Measurements from ENCODE around the gene XPNPEP2. TPM values are rescaled to one million over a fixed set of nuclear protein-coding genes. Genes with fewer than 3 reads are reported as not detected.

The XPNPEP2 gene
- total RNA-seq, 6 experiments from 2014 or later: 2.9 to 30.7 (median 16.5) TPM

DNA sequence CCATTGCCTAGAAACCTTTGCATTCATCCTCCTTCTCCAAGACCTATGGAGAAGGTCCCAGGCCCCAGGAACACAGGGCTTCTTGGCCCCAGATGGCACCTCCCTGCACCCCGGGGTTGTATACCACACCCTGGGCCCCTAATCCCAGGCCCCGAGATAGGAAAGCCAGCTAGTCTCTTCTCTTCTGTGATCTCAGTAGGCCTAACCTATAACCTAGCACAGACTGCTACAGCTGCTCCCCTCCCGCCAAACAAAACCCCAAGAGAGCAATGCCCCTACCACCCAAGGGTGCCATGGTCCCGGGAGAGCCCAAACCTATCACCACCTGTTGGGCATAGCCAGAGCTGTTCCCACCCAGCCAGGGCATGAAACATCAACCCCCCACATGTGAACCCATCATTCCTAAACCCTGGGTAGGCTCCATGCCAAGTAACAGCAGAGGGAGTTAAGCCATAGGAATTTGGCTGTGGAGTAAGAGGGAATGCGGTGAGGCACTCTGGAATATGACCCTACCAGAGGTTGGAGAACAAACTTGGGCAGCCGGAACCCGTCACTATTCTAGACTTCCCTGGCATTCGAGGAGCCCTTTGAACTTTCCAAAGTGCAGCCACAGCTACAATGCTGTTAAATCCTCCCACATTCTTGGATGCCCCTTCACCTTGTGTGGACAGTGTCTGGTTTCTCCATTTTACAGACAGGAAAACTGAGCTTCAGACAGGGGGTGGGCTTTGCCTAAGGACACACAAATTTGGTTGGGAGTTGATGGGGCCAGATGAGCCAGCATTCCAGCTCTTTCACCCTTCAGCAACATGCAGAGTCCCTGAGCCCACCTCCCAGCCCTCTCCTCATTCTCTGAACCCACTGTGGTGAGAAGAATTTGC is 30.0 kb downstream of the XPNPEP2 start:
- ATAC-seq (peak in 1 of 4 donors; percentile 17), DNase-seq (peak in 1 of 3 donors; percentile 20)
- no peaks in the 10 kb centered on the region for H3K27me3 ChIP-seq
- H3K9me3 ChIP-seq: no peaks in the 10 kb centered on the region
- H3K4me3 ChIP-seq: no peak overlapping the region
- no peak for TF ChIP-seq POLR2A (IDR thresholded peaks at IDR 0.05)
- TF ChIP-seq, protein P1, sequence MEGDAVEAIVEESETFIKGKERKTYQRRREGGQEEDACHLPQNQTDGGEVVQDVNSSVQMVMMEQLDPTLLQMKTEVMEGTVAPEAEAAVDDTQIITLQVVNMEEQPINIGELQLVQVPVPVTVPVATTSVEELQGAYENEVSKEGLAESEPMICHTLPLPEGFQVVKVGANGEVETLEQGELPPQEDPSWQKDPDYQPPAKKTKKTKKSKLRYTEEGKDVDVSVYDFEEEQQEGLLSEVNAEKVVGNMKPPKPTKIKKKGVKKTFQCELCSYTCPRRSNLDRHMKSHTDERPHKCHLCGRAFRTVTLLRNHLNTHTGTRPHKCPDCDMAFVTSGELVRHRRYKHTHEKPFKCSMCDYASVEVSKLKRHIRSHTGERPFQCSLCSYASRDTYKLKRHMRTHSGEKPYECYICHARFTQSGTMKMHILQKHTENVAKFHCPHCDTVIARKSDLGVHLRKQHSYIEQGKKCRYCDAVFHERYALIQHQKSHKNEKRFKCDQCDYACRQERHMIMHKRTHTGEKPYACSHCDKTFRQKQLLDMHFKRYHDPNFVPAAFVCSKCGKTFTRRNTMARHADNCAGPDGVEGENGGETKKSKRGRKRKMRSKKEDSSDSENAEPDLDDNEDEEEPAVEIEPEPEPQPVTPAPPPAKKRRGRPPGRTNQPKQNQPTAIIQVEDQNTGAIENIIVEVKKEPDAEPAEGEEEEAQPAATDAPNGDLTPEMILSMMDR (IDR thresholded peaks at IDR 0.05): no peak
- 53% methylated on average over 4 of the region's 8 CpGs for WGBS (ENCODE audit: insufficient coverage, low coverage, low lambda C conversion rate, missing lambda C conversion rate)
- intact Hi-C loops (cut with DNase I): no loop called here
- no peaks in the 10 kb centered on the region for H3K36me3 ChIP-seq
- no peak overlapping the region for H3K27ac ChIP-seq
- no peaks in the 10 kb centered on the region for H3K4me1 ChIP-seq

DNA sequence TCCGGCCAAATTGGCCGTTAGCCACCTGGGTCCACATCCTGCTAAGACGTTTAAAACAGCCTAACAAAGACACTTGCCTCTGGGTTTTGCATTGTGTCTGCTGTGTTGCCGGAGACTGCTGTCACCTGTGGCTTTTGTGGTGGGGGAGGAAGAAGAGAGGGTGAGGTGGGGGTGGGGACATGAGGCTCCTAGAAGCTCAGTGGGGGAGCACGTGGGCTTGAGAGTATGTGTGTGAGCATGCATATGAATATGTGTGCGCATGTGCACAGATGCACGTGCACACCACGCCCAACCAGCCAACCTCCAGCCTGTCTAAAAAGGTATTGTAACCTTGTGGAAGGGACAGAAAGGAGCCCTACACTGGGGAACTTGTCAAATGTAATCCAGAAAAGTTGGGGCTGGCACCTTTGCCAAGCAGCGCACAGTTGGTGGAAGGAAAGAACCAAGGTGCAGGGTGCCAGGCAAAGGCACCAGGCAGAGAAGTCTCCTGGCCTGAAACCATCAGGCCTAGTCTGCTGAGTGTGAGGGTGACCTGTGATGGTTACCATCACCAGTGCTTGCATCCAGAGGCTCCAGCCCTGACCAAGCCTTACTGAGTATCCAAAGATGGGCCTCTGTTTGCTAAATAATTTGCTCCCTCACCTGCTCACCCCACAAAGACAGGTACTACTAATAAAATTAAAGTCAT is 30.8 kb downstream of the XPNPEP2 start:
- Histone ChIP-seq H3K4me1 (no peaks in the 10 kb centered on the region), H3K4me3 (no peak overlapping the region), H3K36me3 (no peaks in the 10 kb centered on the region), H3K27me3 (no peaks in the 10 kb centered on the region), H3K27ac (no peak overlapping the region), H3K9me3 (no peaks in the 10 kb centered on the region)
- peak in 2 of 4 donors; percentile 28 to 38 for ATAC-seq
- DNase-seq: peak in 1 of 3 donors; percentile 24
- TF ChIP-seq, protein P1 (IDR thresholded peaks at IDR 0.05): no peak
- 52% methylated on average over 7 of the region's 9 CpGs for WGBS (ENCODE audit: insufficient coverage, low coverage, low lambda C conversion rate, missing lambda C conversion rate)
- intact Hi-C loops (cut with DNase I): no loop called here

DNA sequence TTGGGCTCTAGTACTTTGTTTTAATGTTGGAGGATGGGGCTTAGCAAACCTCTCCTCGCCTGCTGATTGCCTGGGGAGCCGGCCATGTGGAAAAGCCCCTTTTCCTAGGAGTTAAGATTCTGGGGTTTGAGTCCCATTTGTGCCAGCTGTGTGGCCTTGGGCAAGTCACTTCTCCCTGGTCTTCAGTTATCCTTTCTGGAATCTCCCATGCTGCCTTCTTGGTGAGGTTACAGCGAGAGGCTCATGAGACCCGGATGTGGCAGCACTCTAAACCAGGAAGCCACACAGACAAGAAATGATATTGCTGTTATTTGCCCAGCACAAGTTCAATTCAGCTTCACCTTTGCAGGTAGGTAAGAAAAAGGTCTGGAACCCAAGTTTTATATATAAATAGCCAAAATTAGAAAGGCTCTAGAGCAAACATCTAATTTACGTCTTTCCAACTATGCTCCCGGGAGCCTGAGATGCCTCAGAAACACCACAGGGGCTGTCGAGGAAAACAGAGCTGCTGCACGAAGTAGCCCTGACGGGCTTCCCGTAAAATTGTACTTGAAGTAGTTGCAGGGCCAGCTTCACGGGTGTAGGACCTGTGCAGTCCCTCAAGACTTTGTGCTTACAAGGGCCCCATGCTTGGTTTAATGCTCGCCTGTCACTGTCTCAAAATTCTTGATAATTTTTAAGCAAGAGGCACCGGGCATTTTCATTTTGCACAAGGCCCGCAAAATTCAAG is 32.7 kb downstream of the XPNPEP2 start:
- no peak overlapping the region for H3K27ac ChIP-seq
- intact Hi-C loops (cut with DNase I): no loop called here
- no peaks in the 10 kb centered on the region for H3K36me3 ChIP-seq
- H3K27me3 ChIP-seq: no peaks in the 10 kb centered on the region
- DNase-seq (peak in 1 of 3 donors; percentile 6), ATAC-seq (no peak)
- TF ChIP-seq, protein P1 (IDR thresholded peaks at IDR 0.05): no peak
- TF ChIP-seq POLR2A (IDR thresholded peaks at IDR 0.05): no peak
- H3K9me3 ChIP-seq: no peaks in the 10 kb centered on the region
- no peak overlapping the region for H3K4me3 ChIP-seq
- WGBS (ENCODE audit: insufficient coverage, low coverage, low lambda C conversion rate, missing lambda C conversion rate): 68% methylated on average over 12 of the region's 14 CpGs
- H3K4me1 ChIP-seq: no peaks in the 10 kb centered on the region

DNA sequence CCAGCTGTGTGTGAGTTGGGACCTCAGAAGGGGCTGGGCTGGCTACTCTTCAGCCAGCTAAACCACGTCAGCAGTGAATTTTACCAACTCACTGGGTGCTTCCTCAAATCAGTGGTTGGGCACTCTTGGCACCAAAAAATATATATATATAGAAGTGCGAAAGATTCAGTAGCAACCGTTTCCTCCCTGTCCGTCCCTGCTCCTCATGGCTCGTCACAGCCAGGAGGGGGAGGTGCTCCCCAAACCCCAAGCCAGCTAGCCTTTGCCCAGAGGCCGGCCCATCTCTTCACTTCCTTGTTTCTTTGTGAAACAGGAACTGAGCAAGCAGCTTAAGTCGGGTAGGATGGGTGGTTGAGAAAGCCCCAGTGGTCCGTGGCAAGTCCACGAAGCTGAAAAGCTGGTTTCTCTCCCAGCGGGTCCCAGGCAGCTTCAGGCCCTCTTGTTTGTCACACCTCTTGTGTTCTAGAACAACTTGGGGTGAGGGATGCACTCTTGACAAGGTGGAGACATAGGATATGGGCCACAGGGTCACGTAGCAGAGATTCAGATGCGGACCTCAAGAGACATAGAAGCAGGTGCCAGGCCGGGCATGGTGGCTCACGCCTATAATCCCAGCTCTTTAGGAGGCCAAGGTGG is 34.1 kb downstream of the XPNPEP2 start:
- DNase-seq (peak; percentile 55 to 78 (median 75)), ATAC-seq (peak; percentile 35 to 66 (median 57))
- no peaks in the 10 kb centered on the region for H3K9me3 ChIP-seq
- intact Hi-C loops (cut with DNase I): no loop called here
- no peaks in the 10 kb centered on the region for H3K27me3 ChIP-seq
- no peaks in the 10 kb centered on the region for H3K36me3 ChIP-seq
- peak overlapping the region in 2 of 3 donors; percentile 16 to 28 for H3K27ac ChIP-seq
- H3K4me1 ChIP-seq: no peaks in the 10 kb centered on the region
- H3K4me3 ChIP-seq: no peak overlapping the region
- 58% methylated on average over 9 of the region's 14 CpGs for WGBS (ENCODE audit: insufficient coverage, low coverage, low lambda C conversion rate, missing lambda C conversion rate)
- TF ChIP-seq POLR2A (IDR thresholded peaks at IDR 0.05): no peak
- TF ChIP-seq, protein P1 (IDR thresholded peaks at IDR 0.05): no peak
